GM23338 (cell line): ENCODE data around the gene NAPG. TPM values are rescaled to one million over a fixed set of nuclear protein-coding genes. Genes with fewer than 3 reads are reported as not detected.

ENCODE experiments used
- ATAC-seq: fragments of 200-7000 bp; cut with Tn5 transposase; 3 replicates; pipeline ENCODE4 v1.9.1; 2020
- DNase-seq: peaks from one replicate; pipeline ENCODE4 v3.0.0-alpha.2; 2015; ENCODE audit warnings: low spot score
- H2AFZ ChIP-seq: fragments of 200-600 bp; sonication (generic); 2 replicates; pipeline ENCODE4 v1.8.0; 2016; ENCODE audit warnings: antibody characterized with exemption, mild to moderate bottlenecking, moderate library complexity
- H3F3A ChIP-seq: fragments of 200-600 bp; sonication (generic); replicated peaks from 2 replicates; pipeline ENCODE4 v1.8.0; 2017; ENCODE audit warnings: antibody characterized with exemption, mixed run types, low read depth
- H3K27ac ChIP-seq: fragments of 200-600 bp; sonication (generic); 2 replicates; pipeline ENCODE4 v1.6.1; 2016; ENCODE audit warnings: low read depth
- H3K27me3 ChIP-seq: fragments of 200-600 bp; sonication (generic); 2 replicates; pipeline ENCODE4 v1.8.0; 2016; ENCODE audit warnings: mild to moderate bottlenecking, mixed run types, moderate library complexity; ENCODE audit not compliant: insufficient read depth
- H3K36me3 ChIP-seq: fragments of 200-600 bp; sonication (generic); 2 replicates; pipeline ENCODE4 v1.8.0; 2016; ENCODE audit warnings: mild to moderate bottlenecking; ENCODE audit not compliant: insufficient read depth
- H3K4me1 ChIP-seq: fragments of 200-600 bp; sonication (generic); 2 replicates; pipeline ENCODE4 v1.8.0; 2016; ENCODE audit warnings: mild to moderate bottlenecking, moderate library complexity; ENCODE audit not compliant: insufficient read depth
- H3K4me2 ChIP-seq: fragments of 200-600 bp; sonication (generic); 2 replicates; pipeline ENCODE4 v1.7.1; 2017; ENCODE audit warnings: mixed run types
- H3K4me3 ChIP-seq: fragments of 200-600 bp; sonication (generic); 2 replicates; pipeline ENCODE4 v1.6.1; 2016; ENCODE audit warnings: mixed run types
- H3K79me2 ChIP-seq: fragments of 200-600 bp; sonication (generic); replicated peaks from 2 replicates; pipeline ENCODE4 v1.8.0; 2017; ENCODE audit warnings: mild to moderate bottlenecking; ENCODE audit not compliant: insufficient read depth
- H3K9me2 ChIP-seq: fragments of 200-600 bp; sonication (generic); 2 replicates; pipeline ENCODE4 v1.8.0; 2017; ENCODE audit not compliant: insufficient read depth
- H4K20me1 ChIP-seq: fragments of 200-600 bp; sonication (generic); replicated peaks from 2 replicates; pipeline ENCODE4 v1.8.0; 2017; ENCODE audit warnings: mild to moderate bottlenecking; ENCODE audit not compliant: insufficient read depth
- H3K27ac Mint-ChIP-seq: 2 replicates; pipeline ENCODE4 v1.8.0; 2020; ENCODE audit warnings: inconsistent platforms, mild to moderate bottlenecking, moderate library complexity, mixed read lengths
- H3K27me3 Mint-ChIP-seq: 3 replicates; pipeline ENCODE4 v1.8.0; 2022; ENCODE audit warnings: low read depth, mild to moderate bottlenecking, moderate library complexity, mixed read lengths, inconsistent platforms; ENCODE audit not compliant: insufficient read depth, poor library complexity
- H3K36me3 Mint-ChIP-seq: 3 replicates; pipeline ENCODE4 v1.8.0; 2021; ENCODE audit warnings: low read depth, mild to moderate bottlenecking, inconsistent platforms, moderate library complexity, mixed read lengths
- H3K4me1 Mint-ChIP-seq: 3 replicates; pipeline ENCODE4 v1.8.0; 2020; ENCODE audit warnings: mild to moderate bottlenecking, inconsistent platforms, mixed read lengths
- H3K4me3 Mint-ChIP-seq: 3 replicates; pipeline ENCODE4 v1.8.0; 2021; ENCODE audit warnings: moderate library complexity, mild to moderate bottlenecking, inconsistent platforms, mixed read lengths
- H3K9me3 Mint-ChIP-seq: 3 replicates; pipeline ENCODE4 v1.8.0; 2020; ENCODE audit warnings: moderate library complexity, mild to moderate bottlenecking, inconsistent platforms, mixed read lengths
- CTCF ChIP-seq, 2 experiments: fragments of 200-600 bp in 1 of 2; sonication (generic) in 1 of 2; conservative IDR thresholded peaks; 2 replicates each; pipeline versions ENCODE4 v1.5.1 to v1.6.1; 2016 to 2017; ENCODE audit warnings: antibody characterized with exemption in 2 of 2, low read depth in 2 of 2, mild to moderate bottlenecking in 2 of 2, moderate library complexity in 1 of 2
- EZH2phosphoT487 ChIP-seq: fragments of 200-600 bp; sonication (generic); IDR thresholded peaks from one replicate; pipeline ENCODE4 v1.8.1; 2018; ENCODE audit warnings: antibody characterized with exemption; ENCODE audit not compliant: unreplicated experiment
- POLR2AphosphoS5 ChIP-seq: IDR thresholded peaks from 2 replicates; pipeline ENCODE4 v1.6.1; 2016; ENCODE audit warnings: antibody characterized with exemption, low read depth
- REST ChIP-seq: IDR thresholded peaks from one replicate; pipeline ENCODE4 v1.6.1; 2018; ENCODE audit warnings: antibody characterized with exemption; ENCODE audit not compliant: unreplicated experiment
- polyA plus RNA-seq: library from polyadenylated mRNA; unstranded; fragments of >200 nt; fragmentation: Nextera tagmentation; extraction: Ambion mirVana; gene quantifications from 2 replicates; pipeline ENCODE4 v1.2.1, GENCODE V29; 2016
- total RNA-seq: library from RNA; depleted of rRNA; stranded (reverse); fragments of >200 nt; shearing (Covaris generic); gene quantifications from 2 replicates; pipeline ENCODE4 v1.2.3, GENCODE V29; 2014
- TF ChIP-seq, protein P1 (sequence below): IDR thresholded peaks from 2 replicates; pipeline ENCODE4 v1.6.1; 2016; ENCODE audit warnings: antibody characterized with exemption

The NAPG gene
- total and polyA plus RNA-seq, 2 experiments from 2014 or later, result 26.8 to 40.1 TPM

DNA sequence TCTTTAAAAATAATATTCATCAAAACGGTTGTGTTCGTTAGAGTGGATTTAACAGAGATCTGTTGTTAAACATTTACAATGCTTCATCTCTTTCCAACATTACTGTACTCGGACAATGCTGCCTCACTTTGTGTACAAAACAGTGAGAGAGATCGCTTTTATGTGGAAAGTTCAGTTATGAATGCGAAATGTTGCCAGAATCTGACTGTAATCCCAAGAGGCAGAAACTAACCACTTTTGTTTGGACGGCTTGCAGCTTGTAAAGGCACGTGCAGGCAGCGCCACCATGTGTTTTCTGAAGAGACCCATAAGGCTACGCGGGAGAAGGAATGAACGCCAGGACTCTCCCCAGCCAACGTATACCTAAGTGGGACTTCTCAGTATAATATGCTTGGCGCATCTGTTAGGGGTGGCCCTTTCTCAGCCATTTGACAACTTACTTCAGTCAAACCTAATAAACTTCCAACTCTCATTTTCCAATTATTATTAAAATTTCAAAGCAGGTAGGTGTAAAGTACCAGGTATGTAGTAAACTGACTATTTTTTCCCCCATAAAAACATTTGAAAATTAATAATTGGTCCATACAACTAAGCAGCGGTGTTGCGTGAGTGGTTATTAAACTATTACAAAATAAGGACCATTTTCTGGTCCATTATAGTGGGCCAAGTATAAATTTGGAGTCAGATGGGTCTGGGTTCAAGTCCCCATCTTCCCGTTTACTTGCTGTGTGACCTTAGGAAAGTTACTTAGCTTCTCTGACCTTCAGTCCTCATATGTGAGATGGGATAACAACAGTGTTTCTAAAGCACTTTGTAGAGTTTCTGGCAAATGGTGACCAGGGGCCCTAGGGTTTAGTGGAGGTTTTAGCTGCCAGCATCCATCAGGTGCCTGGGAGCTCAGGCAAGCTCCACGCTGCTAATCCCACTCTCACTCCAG is 5.6 kb upstream of the NAPG start:
- H3K27ac Mint-ChIP-seq, result no peak overlapping the region
- Histone ChIP-seq H3K36me3 (no peaks in the 10 kb centered on the region), H3F3A (no peaks in the 10 kb centered on the region), H3K79me2 (no peaks in the 10 kb centered on the region), H3K4me1 (no peaks in the 10 kb centered on the region), H2AFZ (no peak overlapping the region), H3K4me3 (no peak overlapping the region), H3K9me2 (no peaks in the 10 kb centered on the region), H3K4me2 (no peak overlapping the region), H3K27ac (no peak overlapping the region), H4K20me1 (no peaks in the 10 kb centered on the region), H3K27me3 (no peaks in the 10 kb centered on the region)
- no peaks in the 10 kb centered on the region for H3K36me3 Mint-ChIP-seq
- TF ChIP-seq, protein P1, sequence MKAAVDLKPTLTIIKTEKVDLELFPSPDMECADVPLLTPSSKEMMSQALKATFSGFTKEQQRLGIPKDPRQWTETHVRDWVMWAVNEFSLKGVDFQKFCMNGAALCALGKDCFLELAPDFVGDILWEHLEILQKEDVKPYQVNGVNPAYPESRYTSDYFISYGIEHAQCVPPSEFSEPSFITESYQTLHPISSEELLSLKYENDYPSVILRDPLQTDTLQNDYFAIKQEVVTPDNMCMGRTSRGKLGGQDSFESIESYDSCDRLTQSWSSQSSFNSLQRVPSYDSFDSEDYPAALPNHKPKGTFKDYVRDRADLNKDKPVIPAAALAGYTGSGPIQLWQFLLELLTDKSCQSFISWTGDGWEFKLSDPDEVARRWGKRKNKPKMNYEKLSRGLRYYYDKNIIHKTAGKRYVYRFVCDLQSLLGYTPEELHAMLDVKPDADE, result no peak
- TF ChIP-seq REST, result no peak
- TF ChIP-seq EZH2phosphoT487, result no peak
- TF ChIP-seq CTCF (conservative IDR thresholded peaks at IDR 0.05; ENCODE audit: low read depth in 2 of 2), result peak; percentile 84 to 92
- no peaks in the 10 kb centered on the region for H3K9me3 Mint-ChIP-seq
- no peak overlapping the region for H3K4me3 Mint-ChIP-seq
- peak; percentile 89 for DNase-seq
- peaks cover 6% of the 10 kb centered on the region for H3K27me3 Mint-ChIP-seq
- peak; percentile 98 for ATAC-seq
- peaks cover 15% of the 10 kb centered on the region for H3K4me1 Mint-ChIP-seq

DNA sequence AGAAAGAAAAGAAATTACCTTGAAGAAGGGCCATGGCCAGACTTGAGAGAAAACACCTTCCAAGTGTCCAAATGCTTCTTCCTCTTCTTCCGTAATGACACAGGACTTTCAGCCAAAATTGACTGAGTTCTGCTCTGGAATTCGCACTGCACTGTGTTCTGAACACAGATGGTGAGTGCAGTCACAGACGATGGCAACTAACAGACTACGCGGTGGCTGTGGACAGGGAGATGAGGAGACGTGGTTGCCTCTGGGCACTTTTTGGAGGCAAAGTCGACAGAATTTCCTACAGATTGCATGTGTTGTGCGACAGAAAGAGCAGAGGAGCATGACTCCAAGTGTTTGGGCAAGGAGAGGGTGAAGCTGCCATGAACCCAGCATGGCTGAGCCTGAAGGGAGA is 4.3 kb upstream of the NAPG start:
- Histone ChIP-seq H3K79me2 (peaks cover 3% of the 10 kb centered on the region), H3K4me3 (no peak overlapping the region), H4K20me1 (no peaks in the 10 kb centered on the region), H2AFZ (no peak overlapping the region), H3K4me2 (no peak overlapping the region), H3K36me3 (no peaks in the 10 kb centered on the region), H3K27ac (no peak overlapping the region), H3K27me3 (no peaks in the 10 kb centered on the region), H3K9me2 (no peaks in the 10 kb centered on the region), H3K4me1 (no peaks in the 10 kb centered on the region), H3F3A (no peaks in the 10 kb centered on the region)
- Mint-ChIP-seq H3K27me3 (peaks cover 8% of the 10 kb centered on the region), H3K27ac (no peak overlapping the region), H3K4me1 (peaks cover 15% of the 10 kb centered on the region), H3K4me3 (no peak overlapping the region), H3K36me3 (no peaks in the 10 kb centered on the region), H3K9me3 (no peaks in the 10 kb centered on the region)
- no peak for DNase-seq
- no peak for ATAC-seq
- TF ChIP-seq, protein P1, result no peak
- no peak for TF ChIP-seq POLR2AphosphoS5
